Ammon's horn (tissue), 1 donor: ENCODE results near the gene GNB5.
"Not testable (repeated sequence)": the region's sequence is repeated elsewhere in the genome, so short reads cannot be mapped to it uniquely, and the experiment has no call there.

Experiments used
- DNase-seq: peaks from one replicate; pipeline ENCODE4 v3.0.0-alpha.2; 2016; ENCODE audit warnings: low spot score

The GNB5 gene

DNA sequence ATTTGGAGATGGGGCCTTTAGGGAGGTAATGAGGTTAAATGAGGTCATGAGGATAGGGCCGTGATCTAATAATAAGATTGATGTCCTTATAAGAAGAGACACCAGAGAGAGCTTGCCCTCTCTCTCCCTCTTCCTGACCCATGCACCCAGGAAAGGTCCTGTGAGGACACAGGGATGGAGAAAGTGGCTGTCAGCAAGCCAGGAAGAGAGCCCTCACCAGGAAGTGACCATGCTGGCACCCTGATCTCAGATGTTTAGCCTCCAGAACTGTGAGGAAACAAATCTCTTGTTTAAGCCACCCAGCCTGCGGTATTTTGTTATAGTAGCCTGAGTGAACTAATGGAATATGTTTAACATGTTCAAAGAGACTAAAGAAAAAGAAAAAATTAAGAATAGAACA is 15.3 kb upstream of the GNB5 start:
- no peak for DNase-seq

DNA sequence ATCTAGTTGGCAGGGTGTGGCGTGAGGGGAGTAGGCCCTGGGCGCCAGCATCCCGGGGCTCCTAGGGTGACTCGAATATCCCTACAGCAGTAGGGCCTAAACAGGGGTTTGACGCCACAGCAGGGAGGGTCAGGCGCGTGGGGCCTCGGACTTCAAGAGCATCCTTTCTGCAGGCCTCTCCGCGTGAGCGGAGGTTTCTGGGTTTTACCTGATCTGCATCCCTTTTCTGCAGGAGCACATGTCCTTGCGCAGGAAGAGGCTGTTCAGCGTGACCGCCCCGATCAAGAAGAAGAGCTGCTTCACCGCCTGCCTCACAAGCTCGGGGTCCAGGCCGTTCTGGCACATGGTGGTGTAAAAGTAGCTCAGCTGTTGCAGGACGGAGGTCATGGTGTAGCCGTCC is 13.5 kb upstream of the GNB5 start:
- no peak for DNase-seq

DNA sequence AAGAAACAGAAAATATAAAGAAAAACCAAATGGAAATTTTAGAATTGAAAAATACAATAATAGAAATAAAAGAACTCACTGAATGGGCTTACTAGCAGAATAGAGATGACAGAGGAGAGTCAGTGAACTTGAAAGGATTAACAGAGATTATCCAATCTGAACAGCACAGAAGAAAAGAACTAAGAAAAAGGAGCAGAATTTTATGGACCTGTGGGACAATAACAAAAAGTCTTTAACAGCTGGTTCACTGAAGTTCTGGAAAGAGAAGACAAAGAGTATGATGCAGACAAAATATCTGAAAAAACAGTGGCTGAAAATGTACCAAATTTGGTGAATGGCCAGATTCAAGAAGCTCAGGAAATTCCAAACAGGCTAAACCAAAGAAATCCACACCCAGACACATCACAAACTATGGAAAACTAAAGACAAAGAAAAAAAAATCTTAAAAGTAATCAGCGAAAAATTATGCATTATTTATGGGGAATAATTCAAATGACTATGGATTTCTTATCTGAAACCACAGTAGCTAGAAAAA is 9.7 kb upstream of the GNB5 start:
- DNase-seq = no peak

DNA sequence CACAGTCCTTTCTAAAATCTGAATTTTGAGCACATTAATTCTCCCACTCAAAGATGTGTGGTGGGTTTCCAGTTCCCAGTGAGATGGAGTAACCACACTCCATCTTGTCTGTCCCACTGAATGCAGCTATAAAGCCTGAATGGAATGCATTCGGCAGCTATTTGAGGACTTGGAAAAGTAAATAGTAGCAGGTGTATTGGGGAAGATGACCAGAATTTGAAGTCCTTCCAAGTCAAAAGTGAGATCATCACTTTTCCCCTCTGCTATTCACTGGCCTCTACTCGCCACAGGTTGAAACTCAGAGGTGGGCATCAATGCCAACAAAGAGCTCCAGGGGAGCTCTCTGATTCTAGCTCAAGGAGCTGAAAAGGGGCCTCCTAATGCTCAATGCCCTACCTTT is 8.1 kb upstream of the GNB5 start:
- DNase-seq = no peak

DNA sequence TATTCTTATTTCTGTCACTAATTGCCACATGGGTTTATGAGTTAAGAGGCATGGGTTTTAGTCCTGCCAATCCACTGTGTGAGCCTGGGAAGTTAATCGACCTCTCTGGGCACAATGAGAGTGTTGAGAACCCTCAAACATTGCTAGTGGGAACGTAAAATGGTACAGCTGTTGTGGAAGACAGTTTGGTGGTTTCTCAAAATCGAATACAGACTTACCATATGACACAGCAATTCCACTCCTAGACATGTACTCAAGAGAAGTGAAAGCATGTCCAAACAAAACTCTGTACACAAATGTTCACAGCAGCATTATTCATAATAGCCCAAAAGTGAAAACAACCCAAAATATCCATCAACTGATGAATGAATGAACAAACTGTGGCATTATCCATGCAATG is 5.7 kb upstream of the GNB5 start:
- no peak for DNase-seq

DNA sequence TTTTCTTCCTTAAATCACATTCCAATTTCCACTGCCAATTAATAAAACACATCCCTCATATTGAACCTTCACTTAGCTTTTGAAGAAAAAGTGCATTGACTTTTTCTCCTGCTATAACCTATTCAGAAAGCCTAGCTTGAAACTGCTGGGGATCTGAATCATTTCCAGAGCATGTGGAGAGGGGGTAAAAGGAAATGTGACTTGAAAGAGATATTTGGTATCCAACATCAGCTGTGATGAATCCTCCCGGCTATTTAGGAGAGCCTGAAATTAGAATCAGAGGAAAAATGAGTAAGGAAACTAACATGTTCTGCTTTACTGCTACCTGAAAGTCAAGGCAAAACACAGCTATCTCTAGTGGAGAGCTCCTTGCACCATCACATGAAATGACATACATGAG is 2.6 kb upstream of the GNB5 start:
- DNase-seq = no peak

DNA sequence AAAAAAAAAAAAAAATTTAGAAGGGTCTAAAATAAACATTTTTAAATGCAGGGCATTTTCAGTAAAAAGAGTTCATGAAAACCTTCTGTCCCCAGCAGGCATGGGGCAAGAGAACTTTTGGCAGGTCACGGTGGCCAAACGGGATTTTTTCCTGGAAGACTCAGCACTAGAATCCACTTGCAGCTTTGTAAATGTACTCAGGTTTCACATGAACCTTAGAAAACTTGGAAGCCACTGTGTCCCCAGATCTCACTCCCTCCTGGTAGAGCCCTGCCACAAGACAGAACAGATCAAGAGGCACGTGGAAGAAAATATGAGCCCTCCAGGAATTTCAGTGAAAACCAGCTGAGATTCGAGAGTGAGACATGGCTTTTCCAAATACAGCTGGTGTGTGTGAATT is 2.1 kb upstream of the GNB5 start:
- DNase-seq = no peak

DNA sequence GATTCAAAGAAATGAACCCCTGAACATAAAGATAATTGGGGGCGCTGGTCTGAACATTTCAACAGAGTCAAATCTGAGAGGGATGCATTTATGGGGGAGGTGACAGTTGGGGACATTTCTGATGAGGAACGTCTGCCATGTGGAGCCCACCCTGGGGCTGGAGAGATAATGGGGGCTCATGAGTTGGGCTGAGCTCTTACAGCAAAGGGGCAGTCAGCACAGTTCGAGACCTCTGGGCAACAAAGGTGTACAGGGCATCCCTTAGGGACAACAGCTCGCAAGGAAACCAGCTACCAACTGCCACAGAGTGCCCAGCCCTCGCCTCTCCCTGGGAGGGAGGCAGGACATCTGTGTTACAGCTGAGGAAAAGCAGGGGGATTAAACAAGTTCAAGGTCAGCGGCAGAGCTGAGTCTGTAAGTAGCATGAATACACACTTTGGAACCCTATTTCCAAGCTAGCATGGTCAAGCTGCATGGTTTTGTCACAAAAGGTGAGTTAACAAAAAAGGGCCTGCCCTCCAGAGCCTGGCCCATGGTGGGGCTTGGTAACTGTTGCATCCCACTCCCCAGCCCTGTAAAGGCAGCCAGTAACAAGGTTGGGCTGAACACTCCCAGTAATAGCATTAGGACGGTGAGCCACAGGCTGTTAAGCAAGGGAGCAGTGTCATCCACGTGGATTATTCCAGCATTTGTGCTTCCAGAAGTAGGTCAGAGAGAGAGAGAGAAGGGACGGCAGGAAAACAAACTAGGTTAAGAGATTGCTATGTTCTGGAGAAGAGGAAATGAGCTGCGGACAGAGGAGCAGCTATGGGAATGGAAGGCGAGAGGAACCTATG is 4.3 kb downstream of the GNB5 start:
- DNase-seq = peak; percentile 16

DNA sequence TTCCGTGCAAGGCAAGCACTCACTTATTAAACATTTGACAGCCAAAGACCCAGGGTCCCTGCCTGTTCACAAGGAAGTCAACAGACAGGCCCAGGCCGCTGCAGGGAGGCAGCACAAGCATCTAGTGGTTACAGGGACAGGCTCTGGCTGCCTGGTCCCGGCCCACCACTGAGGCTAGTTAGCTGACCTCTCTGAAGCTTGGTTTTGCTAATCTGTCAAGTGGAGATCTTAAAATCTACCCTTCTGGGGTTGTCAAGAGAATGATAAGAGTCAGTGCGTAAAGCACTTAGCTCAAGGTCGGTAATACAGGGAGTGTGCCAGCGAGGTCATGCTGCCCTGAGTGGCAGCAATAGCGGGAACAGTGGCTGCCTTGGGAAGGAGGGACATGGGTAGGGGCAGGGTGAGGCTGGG is 6.0 kb downstream of the GNB5 start:
- DNase-seq = no peak

DNA sequence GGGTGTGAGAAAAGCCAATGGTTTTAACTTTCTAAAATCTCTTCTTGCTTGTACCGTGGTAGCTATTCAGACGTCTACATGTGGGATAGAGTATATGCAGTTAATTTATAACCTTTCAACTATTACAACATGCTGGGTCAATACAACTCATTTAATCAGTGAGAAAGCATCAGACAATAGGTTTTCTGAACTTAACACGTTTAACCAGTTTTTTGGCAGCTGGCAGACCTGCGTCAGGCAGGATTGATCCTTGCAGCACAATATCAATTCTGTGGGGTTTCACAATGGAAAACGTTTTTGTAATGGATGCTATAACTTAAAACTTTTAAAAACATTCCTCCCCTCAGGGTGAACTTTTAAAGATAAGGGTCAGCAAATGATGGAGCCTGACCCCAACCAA is 6.5 kb downstream of the GNB5 start:
- no peak for DNase-seq

DNA sequence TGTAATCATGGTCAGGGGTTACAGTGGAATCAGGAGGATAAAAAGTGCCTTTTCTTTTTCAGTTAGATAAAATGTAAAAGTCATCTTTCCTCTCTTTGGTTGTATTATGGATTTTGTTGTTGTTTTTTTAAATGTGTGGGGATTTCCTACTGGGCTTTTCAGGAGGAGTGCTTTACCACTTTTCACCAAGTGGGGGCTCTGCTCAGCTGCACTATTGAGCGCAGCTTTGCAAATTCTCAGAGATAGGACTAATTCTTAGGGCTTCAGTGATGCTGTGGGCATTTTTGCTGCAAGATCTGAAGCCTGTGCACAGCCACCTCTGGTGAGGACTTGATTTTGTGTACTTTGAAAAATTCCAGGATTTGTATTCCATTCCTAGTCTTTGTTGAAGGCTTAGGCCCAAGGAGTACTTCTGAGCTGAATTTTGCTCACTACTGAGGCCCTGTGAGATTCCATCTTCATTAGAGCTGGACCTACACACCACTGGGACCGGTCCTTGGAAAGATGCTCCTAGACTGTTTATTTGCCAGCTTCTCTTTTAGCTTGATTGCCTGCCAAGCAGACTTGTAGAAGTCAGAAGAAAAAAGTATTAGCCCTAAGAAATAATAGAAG is 7.5 kb downstream of the GNB5 start:
- DNase-seq = no peak

DNA sequence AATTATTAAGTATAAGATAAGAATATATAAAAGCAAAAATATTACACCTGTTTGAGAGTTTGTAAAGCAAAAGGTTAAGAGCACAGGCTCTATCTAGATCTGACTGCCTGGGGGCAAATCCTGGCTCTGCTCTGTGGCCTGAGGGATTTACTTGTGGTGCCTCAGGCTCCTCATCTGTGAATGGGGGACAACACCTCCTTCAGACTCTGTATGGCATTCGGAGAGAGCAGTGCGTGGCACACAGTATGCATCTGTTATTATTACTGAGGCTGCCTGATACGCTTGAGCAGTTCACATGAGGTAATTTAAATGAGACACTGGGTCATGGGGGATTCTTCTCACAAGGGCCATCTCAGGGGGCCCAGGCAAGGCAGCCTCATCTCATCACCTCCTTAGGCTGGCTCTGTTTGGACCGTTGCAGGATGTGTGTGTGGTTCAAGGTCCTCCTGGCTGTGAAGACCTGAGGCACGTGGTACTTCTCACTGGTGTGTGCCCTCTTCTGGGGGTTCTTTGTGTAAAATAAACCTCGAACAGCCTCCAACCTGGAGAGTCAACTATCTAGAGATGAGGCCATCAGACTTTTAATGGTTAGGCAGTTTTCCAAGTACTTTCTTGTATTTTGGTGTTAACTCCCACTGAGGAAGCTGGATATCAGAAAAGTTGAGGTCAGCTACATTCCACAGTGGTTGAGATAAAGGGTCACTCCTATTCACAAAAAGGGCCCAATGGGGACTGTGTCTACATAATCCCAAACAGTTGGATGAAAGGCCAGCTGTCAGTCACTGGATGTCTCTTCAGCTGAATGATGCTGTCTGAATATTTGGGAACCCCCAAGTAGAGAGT is 9.0 kb downstream of the GNB5 start:
- no peak for DNase-seq

DNA sequence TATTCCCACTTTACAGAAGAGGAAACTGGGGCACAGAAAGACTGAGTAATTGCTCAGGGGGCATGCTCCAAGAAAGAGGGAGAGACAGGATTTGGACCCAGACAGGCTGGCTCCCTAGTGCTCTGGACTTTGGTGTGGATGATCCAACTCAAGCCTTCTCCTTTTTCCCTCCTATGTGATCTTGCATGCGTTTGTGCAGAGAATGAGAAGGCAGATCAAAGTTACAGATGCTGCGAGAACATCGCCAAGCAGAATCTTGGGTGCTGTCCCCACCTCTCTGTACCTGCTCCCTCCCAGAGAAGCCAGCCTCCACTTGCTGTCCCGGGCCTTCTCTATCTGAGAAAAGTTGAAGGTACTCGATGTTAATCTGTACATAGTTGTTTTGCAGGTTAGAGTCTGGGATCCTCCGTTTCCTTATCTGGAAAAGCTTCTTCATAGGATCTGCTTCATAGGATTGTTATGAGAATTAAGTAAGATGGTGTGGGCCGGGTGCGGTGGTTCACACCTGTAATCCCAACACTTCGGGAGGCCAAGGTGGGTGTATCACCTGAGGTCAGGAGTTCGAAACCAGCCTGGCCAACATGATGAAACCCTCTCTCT is 10.2 kb downstream of the GNB5 start:
- no peak for DNase-seq

DNA sequence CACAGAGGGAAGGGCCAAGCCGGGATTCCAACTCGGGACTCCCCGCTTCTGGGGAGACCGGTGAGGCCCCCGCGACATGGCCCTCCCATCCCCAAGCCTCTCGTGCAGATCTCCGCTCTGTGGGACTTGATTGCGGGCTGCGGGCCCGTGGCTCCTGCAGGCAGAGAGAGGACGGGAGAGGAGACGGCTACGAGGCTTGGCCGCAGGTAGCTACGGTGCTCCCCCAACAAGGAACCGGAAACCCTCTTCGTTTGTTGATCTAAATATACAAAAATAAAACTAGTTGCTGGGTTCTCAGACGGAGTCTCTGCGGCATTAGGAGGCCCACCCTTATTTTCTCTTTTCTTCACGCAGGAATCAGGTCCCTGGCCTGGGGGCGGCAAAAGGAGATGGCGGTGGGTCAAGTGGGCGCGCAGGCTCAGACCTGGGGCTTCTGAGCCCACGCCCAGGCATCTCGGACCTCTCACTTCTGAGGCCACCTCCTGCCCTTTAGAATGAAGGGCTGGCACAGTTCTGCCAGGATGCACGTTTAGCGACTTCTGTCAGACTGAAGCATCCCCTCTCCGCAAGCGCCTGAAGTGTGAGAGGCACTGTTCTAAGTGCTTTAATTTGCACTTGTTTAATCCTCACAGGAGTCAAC is 10.9 kb downstream of the GNB5 start:
- DNase-seq = peak; percentile 20

DNA sequence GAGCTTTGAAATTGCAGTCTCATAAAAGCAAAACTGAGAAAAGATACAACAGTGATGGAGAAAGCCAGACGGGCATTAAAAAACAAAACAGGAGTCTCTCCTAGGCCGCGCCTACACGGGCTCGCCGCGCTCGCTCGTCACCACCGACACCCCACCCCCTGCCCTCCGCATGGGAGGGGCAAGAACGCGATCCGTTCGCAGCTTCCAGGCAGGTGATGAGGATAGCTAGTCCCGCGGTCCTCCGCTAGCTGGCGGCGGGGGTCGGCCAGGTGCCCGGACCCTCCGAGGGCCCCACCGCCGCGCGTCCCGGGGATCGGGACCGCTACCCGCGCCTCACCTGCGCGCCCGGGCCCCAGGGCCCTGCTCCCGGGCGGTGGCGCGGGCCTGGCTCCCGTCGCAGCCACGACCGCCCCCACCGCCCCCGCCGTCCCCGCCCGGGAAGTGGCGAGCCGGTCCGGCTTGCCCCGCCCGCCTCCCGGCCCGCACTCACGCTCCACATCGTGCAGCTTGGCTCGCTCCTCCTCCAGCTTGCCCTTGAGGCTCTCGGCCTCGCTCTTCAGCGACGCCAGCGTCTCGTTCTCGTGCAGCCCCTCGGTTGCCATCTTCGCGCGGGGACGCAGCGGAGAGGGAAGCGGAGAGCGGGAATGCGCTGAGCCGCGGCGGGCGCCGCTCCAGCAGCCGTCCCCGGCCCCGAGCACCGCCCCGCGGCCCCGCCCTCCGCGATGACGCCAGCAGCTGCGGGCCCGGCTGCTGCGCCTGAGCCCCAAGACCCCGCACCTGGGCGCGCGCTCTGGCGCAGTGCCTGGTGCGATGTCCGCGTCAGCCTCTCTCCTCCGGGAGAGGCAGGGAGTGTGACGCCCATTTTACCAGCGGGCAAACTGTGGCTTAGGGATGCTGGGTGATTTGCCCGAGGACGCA is 11.7 kb downstream of the GNB5 start:
- DNase-seq = peak; percentile 87

DNA sequence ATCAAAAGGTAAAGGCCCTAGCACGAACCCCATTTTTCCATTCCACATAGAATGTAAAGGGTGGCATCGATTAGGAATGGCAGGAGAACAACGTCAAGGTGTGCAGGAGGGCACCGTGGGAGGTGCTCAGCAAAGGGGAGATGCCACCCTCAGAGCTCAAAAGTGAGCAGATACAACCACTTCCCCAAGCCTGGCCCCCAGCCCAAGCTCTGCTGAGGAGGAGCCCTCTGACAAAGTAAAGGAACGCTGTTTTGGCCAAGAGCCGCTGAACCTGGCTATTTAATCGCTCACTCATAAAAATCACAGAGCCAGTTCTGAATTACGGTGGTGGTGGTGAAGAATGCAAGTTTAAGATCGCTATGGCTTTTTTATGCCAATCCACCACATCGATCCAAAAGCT is 12.4 kb downstream of the GNB5 start:
- no peak for DNase-seq

DNA sequence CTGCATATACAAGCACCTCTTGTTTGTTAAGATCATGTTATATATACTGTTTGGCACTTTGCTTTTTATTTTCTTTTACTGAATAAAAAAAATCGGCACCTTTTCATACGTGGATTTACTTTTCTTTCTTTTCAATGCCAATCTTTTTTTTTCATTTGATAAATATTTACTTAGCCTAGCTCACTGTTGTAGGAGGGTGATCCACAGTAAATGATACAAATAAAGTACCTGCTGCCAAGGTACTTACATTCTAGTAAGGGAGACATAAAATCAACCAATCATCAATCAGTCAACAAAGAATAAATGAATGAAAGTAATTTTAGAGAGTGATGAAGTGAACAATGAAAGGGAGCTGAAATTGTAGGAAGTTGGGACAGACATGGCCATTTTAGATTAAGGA is 18.3 kb downstream of the GNB5 start:
- no peak for DNase-seq

DNA sequence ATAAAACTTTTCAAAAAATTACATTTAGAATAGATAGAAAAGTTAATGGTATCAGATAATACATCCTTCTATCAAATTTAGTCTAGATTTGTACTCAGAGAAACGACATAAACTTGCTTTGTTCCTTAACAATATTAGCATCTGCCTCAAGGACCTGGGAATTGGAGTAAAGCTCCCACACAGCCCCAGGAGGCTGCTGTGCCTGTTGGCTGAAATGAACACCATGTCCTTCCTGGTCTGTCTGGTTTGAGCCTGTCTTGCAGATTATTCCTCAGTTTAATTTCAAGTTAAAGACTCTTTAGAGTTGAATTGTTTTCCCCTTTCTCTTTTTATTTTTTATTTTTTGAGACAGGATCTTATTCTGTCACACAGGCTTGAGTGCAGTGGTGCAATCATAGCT is 19.4 kb downstream of the GNB5 start:
- DNase-seq = no peak

DNA sequence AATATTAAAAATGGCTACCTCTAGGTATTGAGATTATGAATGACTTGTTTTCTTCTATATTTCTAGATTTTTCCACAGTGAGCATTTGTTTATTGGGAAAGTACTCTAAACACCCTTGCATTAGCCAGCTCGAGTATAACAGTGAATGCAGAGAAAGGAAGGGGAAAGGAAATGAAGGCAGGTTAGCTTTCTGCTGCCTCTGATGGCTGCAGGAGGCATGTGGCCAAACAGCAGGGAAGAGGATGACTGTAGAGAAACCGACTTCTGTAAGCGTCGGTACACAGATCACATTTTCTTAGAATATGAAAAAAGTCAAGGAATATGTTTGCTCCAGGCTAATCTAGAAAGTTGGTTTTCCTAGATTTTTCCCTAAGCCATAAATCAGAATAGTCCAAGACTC is 19.8 kb downstream of the GNB5 start:
- no peak for DNase-seq

DNA sequence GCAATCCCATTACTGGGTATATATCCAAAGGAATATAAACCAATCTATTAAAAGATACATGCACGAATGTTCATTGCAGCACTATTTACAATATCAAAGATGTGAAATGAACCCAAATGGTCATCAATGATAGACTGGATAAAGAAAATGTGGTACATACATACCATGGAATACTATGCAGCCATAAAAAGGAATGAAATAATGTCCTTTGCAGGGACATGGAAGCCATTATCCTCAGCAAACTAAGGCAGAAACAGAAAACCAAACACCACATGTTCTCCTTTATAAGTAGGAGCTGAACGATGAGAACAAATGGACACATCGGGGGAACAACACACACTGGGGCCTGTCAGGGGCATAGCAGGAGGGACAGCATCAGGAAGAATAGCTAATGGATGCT is 21.0 kb downstream of the GNB5 start:
- not testable (repeated sequence) for DNase-seq
